Measurements from ENCODE around the gene SPATA22.
"Not testable (repeated sequence)": the region's sequence is repeated elsewhere in the genome, so short reads cannot be mapped to it uniquely, and the experiment has no call there.

SPATA22 gene, protein sequence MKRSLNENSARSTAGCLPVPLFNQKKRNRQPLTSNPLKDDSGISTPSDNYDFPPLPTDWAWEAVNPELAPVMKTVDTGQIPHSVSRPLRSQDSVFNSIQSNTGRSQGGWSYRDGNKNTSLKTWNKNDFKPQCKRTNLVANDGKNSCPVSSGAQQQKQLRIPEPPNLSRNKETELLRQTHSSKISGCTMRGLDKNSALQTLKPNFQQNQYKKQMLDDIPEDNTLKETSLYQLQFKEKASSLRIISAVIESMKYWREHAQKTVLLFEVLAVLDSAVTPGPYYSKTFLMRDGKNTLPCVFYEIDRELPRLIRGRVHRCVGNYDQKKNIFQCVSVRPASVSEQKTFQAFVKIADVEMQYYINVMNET

DNA sequence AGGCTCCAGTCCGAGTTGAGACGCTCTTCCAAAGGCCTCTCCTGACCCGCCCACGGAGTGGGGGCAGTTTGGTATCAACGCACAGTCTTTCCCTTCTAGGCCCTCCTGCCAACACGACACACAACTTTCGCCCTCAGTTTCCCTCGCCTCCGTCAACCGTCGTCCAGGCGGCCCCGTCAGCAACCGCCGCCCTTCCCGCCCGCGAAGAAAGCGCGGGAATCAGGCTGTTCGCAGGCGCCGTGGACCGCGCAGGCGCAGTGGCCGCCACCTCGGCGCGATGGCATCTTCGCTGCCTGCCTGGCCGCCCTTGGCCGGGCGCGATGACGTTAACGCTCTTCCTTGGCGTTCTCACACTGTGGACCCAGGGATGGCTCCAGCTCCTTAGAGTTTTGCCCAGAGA, at the start of gene SPATA22:
TSS of gene SPATA22 (minus strand) at position 221 of the 400 bp plus-strand sequence. CDS start 2,494 bp downstream, outside the sequence.
- DNase-seq: no peak

DNA sequence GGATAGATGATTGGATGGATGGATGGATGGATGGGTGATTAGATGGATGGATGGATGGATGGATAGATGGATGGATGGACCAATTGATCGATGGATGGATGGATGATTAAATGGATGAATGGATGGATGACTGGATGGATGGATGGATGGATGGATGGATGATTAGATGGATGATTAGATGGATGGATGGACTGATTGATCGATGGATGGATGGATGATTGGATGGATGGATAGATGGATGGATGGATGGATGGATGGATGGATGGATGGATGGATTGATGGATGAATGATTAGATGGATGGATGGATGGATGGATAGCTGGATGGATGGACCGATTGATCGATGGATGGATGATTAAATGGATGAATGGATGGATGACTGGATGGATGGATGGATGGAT, 47.9 kb upstream of the SPATA22 start:
- not testable (repeated sequence) for DNase-seq

DNA sequence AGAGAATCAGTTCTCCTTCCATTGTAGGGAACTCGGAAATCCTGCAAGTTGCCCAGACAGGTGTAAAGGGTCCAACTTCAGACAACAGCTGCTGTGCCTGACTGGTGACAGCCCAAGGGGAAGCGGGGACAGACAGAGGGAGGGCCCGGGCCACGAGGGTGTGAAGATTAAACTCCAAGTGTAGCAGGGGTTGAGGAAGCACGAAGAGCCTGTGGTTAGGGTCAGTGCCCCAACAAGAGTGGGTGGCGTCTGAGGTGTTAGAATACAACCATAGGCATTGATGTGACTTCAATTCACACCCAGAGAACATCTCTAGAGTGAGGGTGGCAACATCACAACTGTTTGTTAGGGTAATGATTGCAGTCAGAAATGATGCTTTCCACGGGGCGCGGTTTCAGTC, 43.3 kb upstream of the SPATA22 start:
- DNase-seq: no peak

DNA sequence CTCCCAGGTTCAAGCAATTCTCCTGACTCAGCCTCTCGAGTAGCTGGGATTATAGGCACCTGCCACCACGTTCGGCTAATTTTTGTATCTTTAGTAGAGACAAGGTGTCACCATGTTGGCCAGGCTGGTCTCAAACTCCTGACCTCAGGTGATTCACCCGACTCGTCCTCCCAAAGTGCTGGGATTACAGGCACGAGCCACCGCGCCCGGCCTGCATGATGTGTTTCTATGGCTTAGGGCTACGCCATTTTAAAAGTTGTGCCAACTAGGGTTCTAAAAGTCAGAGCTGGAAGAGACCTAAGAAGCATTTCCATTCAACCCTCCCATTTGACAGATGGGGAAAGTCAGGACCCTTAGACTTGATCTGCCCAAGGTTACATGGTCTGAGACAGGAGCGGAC, 42.5 kb upstream of the SPATA22 start:
- DNase-seq: not testable (repeated sequence)

DNA sequence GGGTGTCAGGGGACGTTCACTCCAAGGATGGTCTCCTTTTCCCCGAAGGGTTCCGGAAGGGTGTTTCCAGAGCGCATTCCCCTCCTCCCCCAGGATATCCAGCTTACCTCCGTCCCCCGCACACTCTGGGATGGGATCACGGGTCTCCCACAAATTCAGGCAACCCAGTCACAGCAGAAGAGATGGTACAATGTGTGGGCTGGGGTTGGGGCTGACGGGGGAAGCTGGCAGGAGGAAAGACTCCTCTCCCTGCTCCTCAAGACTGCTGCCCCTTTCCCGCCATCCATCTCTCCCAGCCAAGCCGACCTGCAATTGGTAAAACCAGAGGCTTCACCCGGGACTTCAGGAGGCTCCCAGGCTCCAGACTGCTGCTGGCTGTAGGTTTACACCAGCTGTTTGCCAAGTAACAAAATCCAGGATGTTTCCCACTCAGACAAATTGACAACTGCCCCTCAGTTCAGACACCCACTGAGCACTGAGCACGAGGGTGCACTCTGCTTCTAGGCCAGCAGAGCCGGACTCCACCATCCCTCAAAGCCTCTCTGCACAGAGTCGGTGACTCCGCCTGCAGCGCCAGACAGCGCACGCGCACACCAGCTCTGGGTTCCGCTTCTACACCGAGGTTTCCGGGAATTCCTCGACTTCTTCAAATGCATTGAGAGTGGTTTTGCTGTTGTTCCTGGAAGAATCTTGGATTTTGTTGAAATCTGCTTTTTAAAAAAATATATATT, 41.9 kb upstream of the SPATA22 start:
- DNase-seq: no peak

DNA sequence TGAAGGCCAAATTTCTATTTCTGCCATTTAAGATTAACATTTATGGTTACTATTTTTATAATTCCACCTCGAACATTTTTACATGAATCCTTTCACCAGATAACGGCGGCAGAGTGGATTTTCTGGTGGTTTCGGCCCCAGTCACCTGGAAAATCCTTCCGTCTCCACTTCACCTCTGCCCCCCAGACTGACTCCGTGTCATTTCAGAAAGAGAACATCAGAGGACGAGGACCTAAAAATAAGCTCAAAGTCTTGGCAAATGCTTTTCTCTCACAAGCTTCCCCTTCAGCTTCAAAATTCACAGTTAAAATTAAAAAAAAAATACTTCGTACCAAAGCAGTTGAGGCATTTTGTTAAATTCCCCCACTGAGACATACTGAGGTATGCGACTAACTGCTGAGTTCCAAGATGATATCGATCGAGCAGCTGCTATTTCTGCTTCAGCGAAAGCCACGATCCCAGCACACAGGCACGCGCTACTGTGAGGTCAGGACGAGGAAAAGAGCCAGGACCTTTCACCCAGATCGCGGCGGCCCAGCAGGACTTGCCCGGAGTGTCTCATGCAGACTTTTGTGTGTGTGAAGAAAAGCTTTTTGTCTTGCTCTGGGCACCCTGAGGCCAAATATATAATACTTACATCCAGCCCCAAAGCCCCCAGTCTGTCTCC, 41.0 kb upstream of the SPATA22 start:
- DNase-seq: no peak

DNA sequence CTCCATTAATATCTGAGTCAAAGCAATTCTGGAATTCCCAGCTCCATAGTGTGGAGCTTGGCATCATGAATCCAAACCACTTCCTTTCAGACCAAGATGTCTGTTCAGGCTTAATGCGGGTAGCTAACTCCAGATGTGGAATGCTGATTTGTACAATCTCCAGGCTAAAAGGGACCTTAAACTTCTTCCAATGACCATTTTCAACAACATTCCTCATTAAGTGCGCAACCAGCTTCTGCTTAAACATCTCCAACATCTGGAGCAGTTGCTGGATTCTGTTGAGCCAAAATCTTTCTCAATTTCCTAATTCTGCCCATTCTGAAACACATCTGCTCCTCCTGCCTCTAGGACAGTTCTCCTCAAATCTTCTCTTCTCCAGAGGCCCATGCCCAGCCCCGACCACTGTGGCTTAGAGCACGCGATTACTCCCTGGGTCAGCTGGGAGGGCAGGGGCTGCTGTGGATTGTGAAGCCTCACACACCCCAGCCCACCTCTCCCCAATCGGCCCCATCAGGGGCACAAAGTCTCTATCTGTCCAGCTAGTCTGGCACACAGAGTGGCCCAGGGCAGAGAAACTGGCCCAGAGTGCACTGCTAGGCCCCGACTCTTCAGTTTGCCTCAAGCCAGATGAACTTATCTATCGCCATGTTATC, 40.4 kb upstream of the SPATA22 start:
- DNase-seq: no peak

DNA sequence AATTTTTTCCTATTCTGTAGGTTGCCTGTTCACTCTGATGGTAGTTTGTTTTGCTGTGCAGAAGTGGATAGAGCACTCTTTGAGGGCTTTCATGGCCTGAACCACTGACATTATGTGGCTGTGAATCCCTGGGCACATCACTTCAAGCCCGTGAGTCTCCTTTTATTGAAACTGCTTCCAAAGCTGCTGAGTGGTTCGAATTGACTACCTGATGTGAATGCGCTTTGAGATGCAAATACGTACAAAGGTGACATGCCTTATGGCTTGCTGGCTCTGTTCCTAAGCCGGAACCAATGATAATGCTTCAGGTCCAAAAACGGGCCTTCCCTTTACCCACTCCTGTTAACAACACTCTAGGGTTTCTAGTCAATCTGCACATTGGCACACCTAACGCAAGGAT, 38.5 kb upstream of the SPATA22 start:
- DNase-seq: no peak

DNA sequence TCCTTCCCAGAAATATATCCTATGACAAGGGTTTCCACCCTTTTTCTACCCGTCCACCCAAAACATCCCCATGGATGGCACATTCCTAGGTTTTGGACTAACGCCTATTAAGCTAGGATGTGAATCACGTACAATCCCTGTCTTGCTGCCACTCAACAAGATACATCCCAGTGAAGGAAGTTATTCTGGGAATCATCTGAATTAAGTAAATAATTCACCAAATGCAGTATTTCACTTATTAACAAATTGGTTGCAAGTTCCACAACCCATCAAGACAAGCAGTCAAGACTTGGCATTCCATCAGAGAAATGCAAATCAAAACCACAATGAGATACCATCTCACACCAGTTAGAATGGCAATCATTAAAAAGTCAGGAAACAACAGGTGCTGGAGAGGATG, 36.2 kb upstream of the SPATA22 start:
- no peak for DNase-seq

DNA sequence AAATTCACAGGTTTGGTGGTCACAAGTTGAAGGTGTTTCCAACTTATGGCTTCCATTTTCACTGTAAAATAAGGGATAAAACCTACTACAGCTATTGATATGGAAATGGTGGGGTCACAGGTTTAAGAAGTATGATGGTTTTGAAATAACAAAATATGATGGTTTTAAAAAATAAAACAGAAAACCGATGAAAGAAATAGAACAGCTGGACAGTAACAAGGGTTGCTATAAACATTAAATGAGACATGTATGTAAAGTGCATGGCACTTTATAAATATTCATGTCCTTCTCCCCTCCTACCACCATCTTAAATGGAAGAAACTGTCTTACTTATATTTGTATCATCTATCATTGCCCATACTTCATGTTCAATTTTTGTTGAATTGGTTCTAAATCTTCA, 35.5 kb upstream of the SPATA22 start:
- DNase-seq: no peak

DNA sequence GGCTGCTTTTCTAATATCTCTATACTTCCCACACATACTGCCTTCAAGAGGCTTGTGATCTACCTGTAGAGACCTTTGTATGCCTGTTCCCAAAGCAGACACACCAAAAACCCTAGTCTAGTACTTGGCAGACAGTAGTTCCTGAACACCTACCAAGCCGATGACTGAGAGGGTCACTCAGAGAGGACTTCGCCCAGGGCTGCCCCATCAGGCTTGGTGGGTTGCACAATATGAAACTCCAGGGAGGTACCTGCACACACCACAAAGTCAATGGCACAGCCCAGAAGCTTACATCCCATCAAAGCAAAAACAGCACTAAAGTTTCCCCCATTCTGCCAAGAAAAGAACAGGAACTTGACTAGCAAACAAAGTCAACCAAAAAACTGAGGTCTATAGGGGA, 34.4 kb upstream of the SPATA22 start:
- no peak for DNase-seq

DNA sequence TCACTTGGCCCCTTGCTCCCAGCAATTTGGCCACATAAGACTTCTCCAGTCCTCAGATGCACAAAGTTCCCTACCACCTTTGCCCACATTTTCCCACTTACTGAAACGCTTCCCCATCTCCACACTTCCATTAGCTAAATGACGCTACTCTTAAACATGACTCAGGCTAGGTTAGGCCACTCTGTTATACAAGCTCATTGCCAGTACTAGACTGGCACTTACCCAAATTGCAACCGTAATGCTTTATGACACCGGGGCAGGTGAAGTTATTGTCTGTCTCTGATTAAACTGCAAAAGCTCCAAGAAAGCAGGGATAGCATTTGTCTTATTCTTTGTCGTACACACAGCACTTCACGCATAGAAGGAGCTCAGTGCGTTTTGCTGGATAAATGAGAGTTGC, 33.4 kb upstream of the SPATA22 start:
- DNase-seq: no peak

DNA sequence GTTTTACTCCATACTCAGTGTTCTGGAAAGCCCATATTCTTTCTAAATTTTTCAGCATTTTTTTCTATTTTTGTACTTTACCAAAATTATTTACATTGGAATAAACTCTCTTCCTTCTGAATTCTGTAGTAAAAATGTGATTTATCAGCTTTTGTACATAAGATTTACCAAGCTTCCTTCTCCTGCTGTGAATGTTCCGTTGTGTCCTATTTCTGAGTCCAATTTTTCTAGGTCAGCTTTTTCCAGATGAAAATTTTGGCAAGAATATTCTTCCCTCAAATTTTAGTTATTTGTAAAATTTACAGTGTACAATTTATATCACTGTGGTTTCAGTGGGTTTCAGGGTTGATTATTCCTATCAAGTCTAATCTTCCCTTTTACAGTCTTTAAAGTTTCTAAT, 31.7 kb upstream of the SPATA22 start:
- DNase-seq: no peak

DNA sequence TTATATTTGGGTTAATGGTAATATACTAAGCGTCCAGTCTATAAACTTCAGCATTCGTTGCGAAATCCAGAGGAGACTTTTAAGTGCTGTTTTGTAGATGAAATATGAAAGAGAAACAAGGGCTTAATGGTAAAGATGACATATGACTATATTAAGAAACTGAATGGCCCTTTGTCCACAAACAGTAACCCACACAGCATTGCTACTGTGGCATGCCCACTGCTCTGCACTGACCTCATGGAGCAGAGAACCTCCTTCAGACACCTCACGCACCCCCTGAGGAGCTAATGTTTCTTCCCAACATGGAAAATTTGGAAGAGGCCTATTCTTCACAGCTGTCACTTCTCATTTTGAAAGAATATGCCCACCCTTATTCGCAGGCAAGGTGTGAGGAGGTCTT, 30.8 kb upstream of the SPATA22 start:
- no peak for DNase-seq

DNA sequence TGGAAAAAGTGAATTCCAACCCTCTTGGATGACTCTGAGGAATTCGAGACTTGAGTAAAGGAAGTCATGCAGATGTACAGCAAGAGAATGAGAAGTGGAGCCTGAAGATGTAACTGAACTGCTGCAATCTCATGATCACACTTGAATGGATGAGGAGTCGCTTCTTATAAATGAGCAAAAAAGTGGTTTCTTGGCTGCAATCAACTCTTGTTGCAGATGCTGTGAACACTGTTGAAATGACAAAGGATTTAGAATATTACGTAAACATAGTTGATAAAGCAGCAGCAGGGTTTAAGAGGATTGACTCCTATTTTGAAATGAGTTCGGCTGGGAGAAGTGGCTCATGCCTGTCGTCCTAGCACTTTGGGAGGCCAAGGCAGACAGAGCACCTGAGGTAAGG, 29.7 kb upstream of the SPATA22 start:
- no peak for DNase-seq

DNA sequence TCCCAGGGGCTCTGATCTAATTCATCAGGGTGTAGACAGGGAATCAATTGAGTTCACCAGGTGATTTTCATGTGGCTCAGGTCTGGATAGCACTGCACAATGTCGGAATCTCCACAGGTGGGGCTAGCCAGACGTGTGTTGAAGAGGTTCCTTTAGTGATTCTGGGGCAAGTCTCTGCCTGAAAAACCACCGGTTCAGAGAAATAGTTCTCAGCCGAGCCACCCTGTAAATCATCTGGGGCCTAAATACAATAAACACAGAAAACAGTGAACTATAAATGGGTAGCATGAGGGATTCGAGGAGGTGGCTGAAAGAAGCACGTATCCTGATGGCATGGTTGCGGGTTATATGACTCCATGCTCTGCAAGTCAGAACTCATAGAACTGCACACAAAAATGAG, 25.5 kb upstream of the SPATA22 start:
- DNase-seq: no peak

DNA sequence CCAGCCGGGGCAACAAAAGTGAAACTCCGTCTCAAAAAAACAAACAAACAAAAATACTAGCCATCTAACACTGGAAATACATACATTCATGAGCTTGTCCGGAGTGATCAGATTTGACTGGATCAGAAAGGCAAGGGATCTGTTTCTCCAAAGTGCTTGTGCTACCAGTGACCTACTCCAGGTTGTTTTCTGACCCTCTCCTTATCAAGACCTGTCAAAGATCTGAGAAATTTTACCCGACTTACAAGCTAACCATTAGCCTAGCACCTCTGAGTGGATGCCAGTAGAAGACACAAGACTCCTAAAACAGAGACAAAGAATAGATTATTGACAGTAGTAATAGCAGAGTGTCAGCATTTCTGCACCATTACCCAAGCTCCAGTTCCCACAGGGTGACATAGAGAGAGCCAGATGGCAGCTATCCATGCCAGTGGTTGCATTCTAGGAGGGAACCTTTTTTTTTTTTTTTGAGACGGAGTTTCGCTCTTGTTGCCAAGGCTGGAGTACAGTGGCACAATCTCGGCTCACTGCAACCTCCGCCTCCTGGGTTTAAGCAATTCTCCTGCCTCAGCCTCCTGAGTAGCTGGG, 14.0 kb upstream of the SPATA22 start:
- DNase-seq: no peak

DNA sequence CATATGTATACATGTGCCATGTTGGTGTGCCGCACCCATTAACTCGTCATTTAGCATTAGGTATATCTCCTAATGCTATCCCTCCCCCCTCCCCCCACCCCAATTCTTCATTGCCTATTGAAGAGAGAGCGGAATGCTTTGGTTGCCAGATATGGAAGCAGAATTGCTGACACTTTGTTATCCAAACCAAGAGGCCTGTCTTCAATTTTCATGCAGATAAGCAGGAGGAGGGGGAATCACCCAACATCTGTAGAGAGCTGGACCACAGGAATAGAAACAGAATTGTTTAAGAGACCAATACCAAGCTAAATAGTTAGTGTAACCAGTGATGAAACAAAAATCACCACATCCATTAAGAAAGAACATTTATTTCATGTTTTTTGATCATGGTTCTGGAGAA, 11.2 kb upstream of the SPATA22 start:
- no peak for DNase-seq

DNA sequence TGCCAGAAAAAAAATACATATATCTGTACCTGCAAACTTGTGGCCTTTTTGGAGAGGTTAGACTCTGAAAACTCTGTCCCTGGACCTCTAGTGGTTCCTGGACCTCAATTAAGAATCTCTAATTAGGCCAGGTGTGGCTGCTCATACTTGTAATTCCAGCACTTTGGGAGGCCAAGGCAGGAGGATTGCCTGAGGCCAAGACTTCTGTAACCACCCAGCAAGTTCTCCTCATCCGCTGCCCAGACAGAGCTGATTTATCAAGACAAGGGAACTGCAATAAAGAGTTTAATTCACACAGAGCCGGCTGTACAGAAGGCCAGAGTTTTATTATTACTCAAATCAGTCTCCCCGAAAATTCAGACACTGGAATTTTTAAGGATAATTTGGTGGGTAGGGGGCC, 8.4 kb upstream of the SPATA22 start:
- DNase-seq: no peak

DNA sequence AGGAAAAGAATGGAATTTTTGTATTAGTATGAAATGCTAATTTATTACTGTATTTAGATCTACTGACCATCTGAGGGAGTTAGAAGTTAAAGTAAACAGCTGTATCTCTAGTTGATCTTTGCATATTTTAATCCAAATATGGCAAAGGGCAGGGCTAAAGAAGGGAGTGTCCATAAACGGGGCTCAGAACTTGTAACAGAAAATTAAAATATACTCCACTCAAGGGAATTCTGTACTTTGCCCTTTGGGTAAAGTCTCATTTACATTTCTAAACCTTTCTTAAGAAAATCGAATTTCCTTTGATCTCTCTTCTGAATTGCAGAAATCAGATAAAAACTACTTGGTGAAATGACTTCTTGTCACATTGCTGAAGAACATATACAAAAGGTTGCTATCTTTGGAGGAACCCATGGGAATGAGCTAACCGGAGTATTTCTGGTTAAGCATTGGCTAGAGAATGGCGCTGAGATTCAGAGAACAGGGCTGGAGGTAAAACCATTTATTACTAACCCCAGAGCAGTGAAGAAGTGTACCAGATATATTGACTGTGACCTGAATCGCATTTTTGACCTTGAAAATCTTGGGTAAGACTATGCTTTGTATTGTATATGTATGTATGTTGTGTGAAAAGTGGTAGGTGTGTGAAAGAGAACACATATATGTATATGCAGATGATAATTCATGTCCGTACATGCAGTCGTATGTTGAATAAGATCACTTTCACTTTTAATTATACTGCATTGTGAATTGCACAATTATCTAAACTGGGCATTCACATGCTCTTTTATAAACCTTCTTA, 4.4 kb upstream of the SPATA22 start, which contains the start of gene ASPA:
TSS of gene ASPA (plus strand) at position 186 of the 799 bp plus-strand sequence. CDS start at position 349, 163 bp downstream.
- no peak for DNase-seq

DNA sequence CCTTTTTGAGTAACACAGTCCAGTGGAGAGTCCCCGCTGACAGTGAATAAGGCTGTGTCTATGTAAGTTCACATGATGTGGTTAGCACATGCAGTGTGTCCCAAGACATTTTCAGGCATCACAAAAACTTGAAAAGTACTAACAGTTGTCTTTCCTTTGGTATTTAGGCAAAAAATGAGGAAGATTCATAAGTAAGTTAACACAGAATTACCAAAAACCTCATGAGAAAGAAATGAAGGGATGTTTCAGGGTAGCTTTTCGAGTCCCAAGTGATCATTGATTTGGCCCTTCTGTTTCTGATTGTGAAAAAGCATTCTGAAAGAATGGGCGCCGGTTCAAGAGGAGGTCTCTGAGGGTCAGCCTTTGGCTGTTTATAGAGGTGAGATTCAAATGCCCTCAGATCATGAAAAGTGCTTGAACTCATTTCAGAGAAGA, 3.6 kb upstream of the SPATA22 start:
- DNase-seq: no peak

DNA sequence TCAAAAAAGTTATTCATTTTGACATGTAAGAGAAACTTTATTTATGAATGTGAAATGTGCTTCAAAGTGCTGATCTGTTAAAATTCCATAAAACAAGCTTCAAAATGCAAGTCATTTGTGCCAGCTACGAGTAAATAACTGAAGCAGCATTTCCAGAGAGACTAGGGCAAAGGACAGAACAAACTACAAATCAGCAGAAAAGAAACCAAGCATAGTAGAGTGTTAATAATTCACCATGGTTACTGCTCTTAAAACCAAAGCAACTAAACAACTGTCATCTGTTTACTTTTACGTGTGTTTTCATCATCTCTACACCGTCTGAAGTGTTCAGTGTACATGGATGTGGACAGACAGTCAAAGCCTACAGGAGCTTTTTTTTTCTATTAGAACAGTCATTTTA, 2.6 kb upstream of the SPATA22 start:
- no peak for DNase-seq

Measured in stimulated activated CD4-positive, alpha-beta T cell treated with anti-CD3 and anti-CD28 coated beads, Interleukin-2, amount 100 ng/mL, for 24 hours (primary cell).